ENCODE data around the gene LRRK2. TPM values are rescaled to one million over a fixed set of nuclear protein-coding genes. Genes with fewer than 3 reads are reported as not detected.
"Not testable (repeated sequence)": the region's sequence is repeated elsewhere in the genome, so short reads cannot be mapped to it uniquely, and the experiment has no call there.

Gene LRRK2
- total RNA-seq, 5 donors from 2014 or later (not counting 1 experiment from before 2014, with no cell fraction given), result 0.47 to 2.3 (median 1.8) TPM

GRCh38 chr12:40240779-40241178, 16.0 kb downstream of the LRRK2 start:
- Mint-ChIP-seq H3K4me1 (peaks cover 0 to 2% (median 0%) of the 10 kb centered on the region in 3 donors), H3K27ac (no peak overlapping the region)
- POLR2A ChIA-PET, result no interaction called here

GRCh38 chr12:40241741-40242140, 16.9 kb downstream of the LRRK2 start:
- Histone ChIP-seq H3K9me3 (no peaks in the 10 kb centered on the region), H3K27ac (ENCODE audit: low read length) (no peak overlapping the region), H3K4me3 (ENCODE audit: control insufficient read depth in 1 of 2, extremely low read depth in 1 of 2, low read length in 1 of 2) (no peak overlapping the region), H3K36me3 (ENCODE audit: control insufficient read depth in 2 of 2, extremely low read depth in 1 of 2, insufficient read depth in 1 of 2, low read length in 1 of 2) (no peaks in the 10 kb centered on the region), H3K27me3 (replicated peaks in 1 of 2; ENCODE audit: control insufficient read depth in 2 of 2, extremely low read depth in 1 of 2, insufficient read depth in 2 of 2, low read length in 1 of 2) (no peaks in the 10 kb centered on the region), H3K4me1 (ENCODE audit: control insufficient read depth in 1 of 2, extremely low read depth in 1 of 2, insufficient read depth in 2 of 2, low read length in 2 of 2) (no peaks in the 10 kb centered on the region)
- DNase-seq (no peak), ATAC-seq (replicated peaks in 1 of 4) (no peak)
- H3K4me3 Mint-ChIP-seq, result no peak overlapping the region
- H3K27me3 Mint-ChIP-seq, result peaks cover 0 to 3% of the 10 kb centered on the region in 2 donors
- no peaks in the 10 kb centered on the region for H3K9me3 Mint-ChIP-seq
- ChIA-PET CTCF (no interaction called here), POLR2A (no interaction called here)
- H3K27ac Mint-ChIP-seq, result no peak overlapping the region
- peaks cover 0 to 2% (median 0%) of the 10 kb centered on the region in 3 donors for H3K4me1 Mint-ChIP-seq
- no CpG with 5 or more reads among the region's 1 CpG for WGBS (ENCODE audit: insufficient coverage)
- no peaks in the 10 kb centered on the region for H3K36me3 Mint-ChIP-seq

More at GRCh38 chr12:40240779-40241178, 16.0 kb downstream of the LRRK2 start:
- Histone ChIP-seq H3K9me3 (no peaks in the 10 kb centered on the region), H3K4me3 (ENCODE audit: control insufficient read depth in 1 of 2, extremely low read depth in 1 of 2, low read length in 1 of 2) (no peak overlapping the region), H3K27me3 (replicated peaks in 1 of 2; ENCODE audit: control insufficient read depth in 2 of 2, extremely low read depth in 1 of 2, insufficient read depth in 2 of 2, low read length in 1 of 2) (no peaks in the 10 kb centered on the region), H3K36me3 (ENCODE audit: control insufficient read depth in 2 of 2, extremely low read depth in 1 of 2, insufficient read depth in 1 of 2, low read length in 1 of 2) (no peaks in the 10 kb centered on the region), H3K4me1 (ENCODE audit: control insufficient read depth in 1 of 2, extremely low read depth in 1 of 2, insufficient read depth in 2 of 2, low read length in 2 of 2) (no peaks in the 10 kb centered on the region), H3K27ac (ENCODE audit: low read length) (no peak overlapping the region)
- no peak overlapping the region for H3K4me3 Mint-ChIP-seq
- no peaks in the 10 kb centered on the region for H3K36me3 Mint-ChIP-seq
- DNase-seq (no peak), ATAC-seq (replicated peaks in 1 of 4) (no peak)
- CTCF ChIA-PET, result no interaction called here
- 90% methylated on average over 1 of the region's 4 CpGs for WGBS (ENCODE audit: insufficient coverage)
- H3K9me3 Mint-ChIP-seq, result no peaks in the 10 kb centered on the region
- peaks cover 0 to 3% of the 10 kb centered on the region in 2 donors for H3K27me3 Mint-ChIP-seq

- H3K9me3 ChIP-seq; H3K4me3 Mint-ChIP-seq; H3K4me1 ChIP-seq (ENCODE audit: control insufficient read depth in 1 of 2, extremely low read depth in 1 of 2, insufficient read depth in 2 of 2, low read length in 2 of 2); H3K4me3 ChIP-seq (ENCODE audit: control insufficient read depth in 1 of 2, extremely low read depth in 1 of 2, low read length in 1 of 2); POLR2A ChIA-PET; H3K36me3 ChIP-seq (ENCODE audit: control insufficient read depth in 2 of 2, extremely low read depth in 1 of 2, insufficient read depth in 1 of 2, low read length in 1 of 2); ATAC-seq (replicated peaks in 1 of 4); DNase-seq; H3K9me3 Mint-ChIP-seq; H3K27me3 Mint-ChIP-seq; H3K27ac ChIP-seq (ENCODE audit: low read length); H3K27me3 ChIP-seq (replicated peaks in 1 of 2; ENCODE audit: control insufficient read depth in 2 of 2, extremely low read depth in 1 of 2, insufficient read depth in 2 of 2, low read length in 1 of 2); H3K27ac Mint-ChIP-seq; H3K4me1 Mint-ChIP-seq; H3K36me3 Mint-ChIP-seq: not testable (repeated sequence)
- CTCF ChIA-PET, result interaction anchor here in 1 of 2 donors (0.6 kb wide), 1 partner anchor 19 kb away, joined by 3 read pairs; no protein-coding TSS in a partner anchor
- WGBS (ENCODE audit: insufficient coverage), result no CpG with 5 or more reads among the region's 5 CpGs
These were observed 19.8 kb downstream of the LRRK2 start for GRCh38 chr12:40244526-40245156.

GRCh38 chr12:40248034-40248433, 23.2 kb downstream of the LRRK2 start:
- no peak overlapping the region for H3K4me3 ChIP-seq (ENCODE audit: control insufficient read depth in 1 of 2, extremely low read depth in 1 of 2, low read length in 1 of 2)
- H3K27ac Mint-ChIP-seq, result no peak overlapping the region
- no peaks in the 10 kb centered on the region for H3K27me3 Mint-ChIP-seq
- DNase-seq (no peak), ATAC-seq (replicated peaks in 1 of 4) (no peak)
- no CpG with 5 or more reads among the region's 1 CpG for WGBS (ENCODE audit: insufficient coverage)
- no peaks in the 10 kb centered on the region for H3K4me1 ChIP-seq (ENCODE audit: control insufficient read depth in 1 of 2, extremely low read depth in 1 of 2, insufficient read depth in 2 of 2, low read length in 2 of 2)
- H3K4me3 Mint-ChIP-seq, result no peak overlapping the region
- no peaks in the 10 kb centered on the region for H3K36me3 Mint-ChIP-seq
- H3K36me3 ChIP-seq (ENCODE audit: control insufficient read depth in 2 of 2, extremely low read depth in 1 of 2, insufficient read depth in 1 of 2, low read length in 1 of 2), result no peaks in the 10 kb centered on the region
- CTCF ChIA-PET, result no interaction called here
- H3K27me3 ChIP-seq (replicated peaks in 1 of 2; ENCODE audit: control insufficient read depth in 2 of 2, extremely low read depth in 1 of 2, insufficient read depth in 2 of 2, low read length in 1 of 2), result no peaks in the 10 kb centered on the region
- POLR2A ChIA-PET, result no interaction called here
- no peaks in the 10 kb centered on the region for H3K9me3 ChIP-seq
- no peaks in the 10 kb centered on the region for H3K4me1 Mint-ChIP-seq
- peaks cover 0 to 5% (median 3%) of the 10 kb centered on the region in 3 donors for H3K9me3 Mint-ChIP-seq
- H3K27ac ChIP-seq (ENCODE audit: low read length), result no peak overlapping the region

GRCh38 chr12:40248585-40249297, 23.9 kb downstream of the LRRK2 start:
- WGBS (ENCODE audit: insufficient coverage), result no CpG with 5 or more reads among the region's 4 CpGs
- no peak overlapping the region for H3K27ac ChIP-seq (ENCODE audit: low read length)
- H3K36me3 Mint-ChIP-seq, result no peaks in the 10 kb centered on the region
- no peak overlapping the region for H3K27ac Mint-ChIP-seq
- CTCF ChIA-PET, result no interaction called here
- POLR2A ChIA-PET, result no interaction called here
- no peaks in the 10 kb centered on the region for H3K36me3 ChIP-seq (ENCODE audit: control insufficient read depth in 2 of 2, extremely low read depth in 1 of 2, insufficient read depth in 1 of 2, low read length in 1 of 2)
- H3K4me1 ChIP-seq (ENCODE audit: control insufficient read depth in 1 of 2, extremely low read depth in 1 of 2, insufficient read depth in 2 of 2, low read length in 2 of 2), result no peaks in the 10 kb centered on the region
- H3K4me3 Mint-ChIP-seq, result no peak overlapping the region
- no peaks in the 10 kb centered on the region for H3K27me3 ChIP-seq (replicated peaks in 1 of 2; ENCODE audit: control insufficient read depth in 2 of 2, extremely low read depth in 1 of 2, insufficient read depth in 2 of 2, low read length in 1 of 2)
- H3K27me3 Mint-ChIP-seq, result no peaks in the 10 kb centered on the region
- no peaks in the 10 kb centered on the region for H3K4me1 Mint-ChIP-seq
- DNase-seq (no peak), ATAC-seq (replicated peaks in 1 of 4) (no peak)
- no peaks in the 10 kb centered on the region for H3K9me3 ChIP-seq
- peaks cover 0 to 5% (median 3%) of the 10 kb centered on the region in 3 donors for H3K9me3 Mint-ChIP-seq
- no peak overlapping the region for H3K4me3 ChIP-seq (ENCODE audit: control insufficient read depth in 1 of 2, extremely low read depth in 1 of 2, low read length in 1 of 2)

GRCh38 chr12:40250652-40251051, 25.9 kb downstream of the LRRK2 start:
- H3K9me3 ChIP-seq; H3K27me3 Mint-ChIP-seq; H3K36me3 Mint-ChIP-seq; H3K4me1 Mint-ChIP-seq; CTCF ChIA-PET; POLR2A ChIA-PET; H3K27ac ChIP-seq (ENCODE audit: low read length); DNase-seq; H3K4me3 ChIP-seq (ENCODE audit: control insufficient read depth in 1 of 2, extremely low read depth in 1 of 2, low read length in 1 of 2); H3K27me3 ChIP-seq (replicated peaks in 1 of 2; ENCODE audit: control insufficient read depth in 2 of 2, extremely low read depth in 1 of 2, insufficient read depth in 2 of 2, low read length in 1 of 2); H3K9me3 Mint-ChIP-seq; H3K27ac Mint-ChIP-seq; H3K36me3 ChIP-seq (ENCODE audit: control insufficient read depth in 2 of 2, extremely low read depth in 1 of 2, insufficient read depth in 1 of 2, low read length in 1 of 2); H3K4me3 Mint-ChIP-seq; ATAC-seq (replicated peaks in 1 of 4); H3K4me1 ChIP-seq (ENCODE audit: control insufficient read depth in 1 of 2, extremely low read depth in 1 of 2, insufficient read depth in 2 of 2, low read length in 2 of 2): not testable (repeated sequence)
- no CpG with 5 or more reads among the region's 3 CpGs for WGBS (ENCODE audit: insufficient coverage)
